BE2C (cell line): ENCODE measurements around the gene ABL2.
"Not testable (repeated sequence)": the region's sequence is repeated elsewhere in the genome, so short reads cannot be mapped to it uniquely, and the experiment has no call there.

Source experiments
- DNase-seq: peaks from one replicate; pipeline ENCODE4 v3.0.0-alpha.2; 2020
- H3K27me3 ChIP-seq: fragments of 250-450 bp; sonication (Bioruptor Pico); 2 replicates; pipeline ENCODE4 v1.5.1; 2020; ENCODE audit warnings: mild to moderate bottlenecking
- H3K36me3 ChIP-seq: fragments of 250-450 bp; sonication (Bioruptor Pico); 2 replicates; pipeline ENCODE4 v1.5.1; 2020; ENCODE audit warnings: mild to moderate bottlenecking
- H3K4me1 ChIP-seq: fragments of 250-450 bp; sonication (Bioruptor Pico); 2 replicates; pipeline ENCODE4 v1.5.1; 2020
- H3K4me3 ChIP-seq: 2 replicates; pipeline ENCODE4 v1.5.1; 2011; ENCODE audit warnings: low read depth, low read length
- H3K9me3 ChIP-seq: fragments of 250-450 bp; sonication (Bioruptor Pico); 2 replicates; pipeline ENCODE4 v1.5.1; 2020
- CTCF ChIP-seq: IDR thresholded peaks from 2 replicates; pipeline ENCODE4 v1.5.1; 2012; ENCODE audit warnings: mild to moderate bottlenecking, low read depth, low read length

ABL2 gene

DNA sequence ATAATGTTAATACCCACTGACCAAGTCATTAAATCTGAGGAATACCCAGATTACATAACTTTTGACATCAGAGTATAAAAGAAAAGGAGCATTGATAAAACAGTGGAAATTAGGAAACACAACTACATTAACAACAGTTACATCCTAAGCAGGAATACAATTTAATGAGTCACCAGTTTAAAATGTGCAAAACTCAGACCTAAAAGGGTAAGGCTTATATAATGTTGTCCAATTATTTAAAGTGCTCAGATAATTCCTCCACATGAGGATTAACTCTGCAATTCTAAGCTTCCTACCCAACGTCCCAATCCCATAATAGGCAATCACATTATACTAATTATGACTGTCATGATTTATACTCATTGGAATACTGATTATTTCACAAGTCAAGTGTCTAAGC is 50.5 kb downstream of the ABL2 start:
- no peak for DNase-seq
- no peaks in the 10 kb centered on the region for H3K36me3 ChIP-seq
- no peaks in the 10 kb centered on the region for H3K27me3 ChIP-seq
- H3K9me3 ChIP-seq, result no peaks in the 10 kb centered on the region
- H3K4me3 ChIP-seq, result no peak overlapping the region
- no peaks in the 10 kb centered on the region; the same call in 1 of the 2 replicates for H3K4me1 ChIP-seq
- TF ChIP-seq CTCF, result no peak

DNA sequence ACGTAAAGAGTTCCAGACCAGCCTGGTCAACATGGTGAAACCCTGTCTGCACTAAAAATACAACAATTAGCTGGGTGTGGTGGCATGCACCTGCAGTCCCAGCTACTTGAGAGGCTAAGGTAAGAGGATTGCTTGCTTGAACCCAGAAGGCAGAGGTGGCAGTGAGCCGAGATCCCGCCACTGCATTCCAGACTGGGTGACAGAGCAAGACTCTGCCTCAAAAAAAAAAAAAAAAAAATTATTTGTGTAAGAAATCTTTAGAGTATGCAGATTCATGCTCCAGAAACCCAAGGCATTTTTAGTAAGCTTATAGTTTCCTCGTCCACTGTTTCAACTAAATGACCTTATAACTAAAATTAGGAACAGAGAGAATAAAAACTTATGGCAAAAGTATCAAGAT is 51.3 kb downstream of the ABL2 start:
- no peak overlapping the region for H3K4me3 ChIP-seq
- no peak for DNase-seq
- H3K4me1 ChIP-seq, result no peaks in the 10 kb centered on the region; the same call in 1 of the 2 replicates
- H3K9me3 ChIP-seq, result no peaks in the 10 kb centered on the region
- H3K36me3 ChIP-seq, result no peaks in the 10 kb centered on the region
- no peaks in the 10 kb centered on the region for H3K27me3 ChIP-seq
- TF ChIP-seq CTCF, result no peak

- no peaks in the 10 kb centered on the region for H3K36me3 ChIP-seq
- no peaks in the 10 kb centered on the region for H3K9me3 ChIP-seq
- no peaks in the 10 kb centered on the region; the same call in 1 of the 2 replicates for H3K4me1 ChIP-seq
- H3K27me3 ChIP-seq, result no peaks in the 10 kb centered on the region
- H3K4me3 ChIP-seq, result no peak overlapping the region
- no peak for DNase-seq
- no peak for TF ChIP-seq CTCF
These were observed 51.9 kb downstream of the ABL2 start for GRCh38 chr1:179177615-179178014.

GRCh38 chr1:179177182-179177581 is 52.3 kb downstream of the ABL2 start:
- Histone ChIP-seq H3K4me1 (no peaks in the 10 kb centered on the region; the same call in 1 of the 2 replicates), H3K27me3 (no peaks in the 10 kb centered on the region), H3K4me3 (no peak overlapping the region), H3K9me3 (no peaks in the 10 kb centered on the region), H3K36me3 (no peaks in the 10 kb centered on the region)
- DNase-seq, result no peak
- TF ChIP-seq CTCF, result no peak

DNA sequence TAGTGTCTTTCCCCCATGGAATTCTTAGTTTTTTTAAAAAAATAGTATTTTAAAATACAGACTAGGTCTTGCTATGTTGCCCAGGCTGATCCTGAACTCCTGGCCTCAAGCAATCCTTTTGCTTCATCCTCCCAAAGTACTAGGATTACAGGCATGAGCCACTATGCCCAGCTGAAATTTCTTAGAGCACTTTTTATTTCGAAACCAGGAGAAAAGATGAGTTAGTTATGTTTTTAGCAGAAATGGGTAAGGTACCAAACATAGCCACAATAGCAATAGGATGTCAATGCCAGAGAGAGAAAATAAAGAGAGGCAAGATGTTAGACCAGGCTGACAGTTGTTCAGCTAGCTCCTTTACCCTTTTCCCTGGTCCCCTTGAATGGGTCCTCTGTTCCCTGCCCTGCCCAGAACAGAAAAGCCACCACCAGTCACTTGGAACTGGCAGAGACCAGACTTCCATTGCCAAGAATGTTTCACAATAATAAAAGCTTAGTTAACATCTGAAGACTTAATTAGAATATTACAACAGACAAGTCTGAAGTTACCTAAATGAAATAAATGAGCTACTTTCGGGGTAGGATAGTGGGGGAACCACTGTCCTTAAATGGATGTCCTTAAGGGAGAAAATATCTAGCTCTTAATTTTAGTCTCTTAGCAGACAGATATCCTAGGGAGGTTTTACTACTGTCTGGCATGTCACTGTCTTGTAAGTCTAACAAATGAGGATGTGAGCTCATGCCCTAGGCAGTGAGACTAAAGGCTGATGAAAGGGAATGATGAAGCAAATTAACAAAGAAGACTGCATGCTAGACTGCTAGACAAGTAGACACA is 54.3 kb downstream of the ABL2 start:
- Histone ChIP-seq H3K4me3 (no peak overlapping the region), H3K9me3 (no peaks in the 10 kb centered on the region), H3K4me1 (no peaks in the 10 kb centered on the region), H3K36me3 (no peaks in the 10 kb centered on the region), H3K27me3 (no peaks in the 10 kb centered on the region)
- DNase-seq, result no peak
- TF ChIP-seq CTCF, result no peak

DNA sequence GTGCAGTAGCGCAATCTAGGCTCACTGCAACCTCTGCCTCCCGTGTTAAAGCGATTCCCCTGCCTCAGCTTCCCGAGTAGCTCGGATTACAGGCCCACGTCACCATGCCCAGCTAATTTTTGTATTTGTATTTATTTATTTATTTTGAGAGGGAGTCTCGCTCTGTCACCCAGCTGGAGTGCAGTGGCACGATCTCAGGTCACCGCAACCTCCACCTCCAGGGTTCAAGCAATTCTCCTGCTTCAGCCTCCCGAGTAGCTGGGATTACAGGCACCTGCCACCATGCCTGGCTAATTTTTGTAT is 59.1 kb downstream of the ABL2 start:
- not testable (repeated sequence) for H3K36me3 ChIP-seq, DNase-seq

More for the DNA sequence above, 59.1 kb downstream of the ABL2 start:
- not testable (repeated sequence) for H3K9me3 ChIP-seq, H3K4me3 ChIP-seq, H3K27me3 ChIP-seq, H3K4me1 ChIP-seq
